ENCODE results near the gene CCL27. TPM values are rescaled to one million over a fixed set of nuclear protein-coding genes. Genes with fewer than 3 reads are reported as not detected.

CCL27 gene
- total and polyA plus RNA-seq, 2 of the 8 experiments (the other 6 are each of a cell fraction or from before 2014, with no cell fraction given): 0.42 TPM; not detected in 1

GRCh38 chr9:34669809-34670562 is 7.5 kb upstream of the CCL27 start (continued):
- TF ChIP-seq RAD21 (IDR thresholded peaks at IDR 0.05 in 1 of 2, conservative IDR thresholded peaks at IDR 0.05 in 1 of 2; ENCODE audit: low read depth in 2 of 2, low read length in 2 of 2) (no peak), KDM5A (IDR thresholded peaks at IDR 0.05; ENCODE audit: low read length) (no peak), GABPA (IDR thresholded peaks at IDR 0.05; ENCODE audit: borderline replicate concordance, insufficient read depth, low read length) (no peak), HDAC2 (IDR thresholded peaks at IDR 0.05; ENCODE audit: borderline replicate concordance in 1 of 2, low read depth in 2 of 2, low read length in 2 of 2) (no peak), EP300 (IDR thresholded peaks at IDR 0.05; ENCODE audit: borderline replicate concordance in 1 of 2, low read depth in 2 of 2, low read length in 2 of 2) (no peak), EZH2 (IDR thresholded peaks at IDR 0.05; ENCODE audit: low read depth, low read length, severe bottlenecking) (no peak)

All from H1 (cell line).